ENCODE results near the gene IL19. TPM values are rescaled to one million over a fixed set of nuclear protein-coding genes. Genes with fewer than 3 reads are reported as not detected.
"Not testable (repeated sequence)": the region's sequence is repeated elsewhere in the genome, so short reads cannot be mapped to it uniquely, and the experiment has no call there.

The IL19 gene
- total and polyA plus RNA-seq, 8 donors: not detected

GRCh38 chr1:206850401-206850800, 79.8 kb downstream of the IL19 start:
- Histone ChIP-seq H3K27me3 (no peaks in the 10 kb centered on the region), H3K9me3 (no peaks in the 10 kb centered on the region), H3K27ac (no peak overlapping the region), H3K4me1 (peaks cover 0 to 11% (median 10%) of the 10 kb centered on the region in 3 donors), H3K36me3 (no peaks in the 10 kb centered on the region), H3K4me3 (no peak overlapping the region)
- no peak for TF ChIP-seq CTCF (IDR thresholded peaks at IDR 0.05)
- 71 to 80% methylated on average over 2 of the region's 2 CpGs for WGBS, 2 donors
- FAIRE-seq (no peak), ATAC-seq (no peak), DNase-seq (no peak)
- intact Hi-C loops (cut with DNase I): no loop called here

- no peak for TF ChIP-seq CTCF (IDR thresholded peaks at IDR 0.05)
- Histone ChIP-seq H3K4me1 (peaks cover 0 to 11% (median 10%) of the 10 kb centered on the region in 3 donors), H3K9me3 (no peaks in the 10 kb centered on the region), H3K27ac (no peak overlapping the region), H3K27me3 (no peaks in the 10 kb centered on the region), H3K4me3 (no peak overlapping the region), H3K36me3 (no peaks in the 10 kb centered on the region)
- FAIRE-seq (no peak), ATAC-seq (no peak), DNase-seq (no peak)
- intact Hi-C loops (cut with DNase I): no loop called here
- WGBS, 2 donors: 66 to 75% methylated on average over 5 of the region's 5 CpGs
Measured at GRCh38 chr1:206851341-206852010, 80.9 kb downstream of the IL19 start.

GRCh38 chr1:206852662-206853061, 82.1 kb downstream of the IL19 start:
- ATAC-seq; DNase-seq; intact Hi-C loops (cut with DNase I); H3K4me3 ChIP-seq; FAIRE-seq; H3K27me3 ChIP-seq; H3K4me1 ChIP-seq; H3K36me3 ChIP-seq; H3K27ac ChIP-seq; H3K9me3 ChIP-seq: not testable (repeated sequence)
- 92 to 96% methylated on average over 2 of the region's 2 CpGs for WGBS, 2 donors

- H3K9me3 ChIP-seq; H3K27me3 ChIP-seq; DNase-seq; H3K4me1 ChIP-seq; H3K4me3 ChIP-seq; intact Hi-C loops (cut with DNase I); H3K36me3 ChIP-seq; FAIRE-seq; H3K27ac ChIP-seq; ATAC-seq: not testable (repeated sequence)
Measured at GRCh38 chr1:206853696-206854095, 83.1 kb downstream of the IL19 start.

GRCh38 chr1:206854401-206855129, 84.0 kb downstream of the IL19 start:
- peak in 3 of 4 donors; percentile 72 to 85 (median 76) for ATAC-seq
- Histone ChIP-seq H3K27me3 (no peaks in the 10 kb centered on the region), H3K27ac (no peak overlapping the region), H3K36me3 (no peaks in the 10 kb centered on the region), H3K9me3 (no peaks in the 10 kb centered on the region), H3K4me3 (no peak overlapping the region), H3K4me1 (no peaks in the 10 kb centered on the region)
- FAIRE-seq: no peak
- peak in 4 of 6 donors; percentile 47 to 74 (median 55) for DNase-seq
- WGBS, 2 donors: 60 to 74% methylated on average over 3 of the region's 3 CpGs
- intact Hi-C loops (cut with DNase I): no loop called here
- no peak for TF ChIP-seq CTCF (IDR thresholded peaks at IDR 0.05)

GRCh38 chr1:206855859-206856258, 85.3 kb downstream of the IL19 start:
- Histone ChIP-seq H3K4me3 (no peak overlapping the region), H3K4me1 (no peaks in the 10 kb centered on the region), H3K27me3 (no peaks in the 10 kb centered on the region), H3K27ac (no peak overlapping the region), H3K36me3 (no peaks in the 10 kb centered on the region), H3K9me3 (no peaks in the 10 kb centered on the region)
- DNase-seq (no peak), FAIRE-seq (no peak), ATAC-seq (no peak)
- intact Hi-C loops (cut with DNase I): no loop called here
- WGBS, 2 donors: 86 to 90% methylated on average over 2 of the region's 2 CpGs
- TF ChIP-seq CTCF (IDR thresholded peaks at IDR 0.05): no peak

Measured in pancreas (tissue), 10 donors.